HepG2 (cell line): ENCODE results near the gene RAG2. TPM values are rescaled to one million over a fixed set of nuclear protein-coding genes. Genes with fewer than 3 reads are reported as not detected.

ENCODE experiments used
- BRCA1 ChIP-seq: sonication (generic); formaldehyde crosslinking; IDR thresholded peaks from 2 replicates; pipeline ENCODE4 v1.4.0; 2020; ENCODE audit warnings: missing genetic modification reagents
- HOXA3 ChIP-seq: sonication (generic); formaldehyde crosslinking; IDR thresholded peaks from 2 replicates; pipeline ENCODE4 v1.5.0; 2020; ENCODE audit warnings: missing genetic modification reagents
- NR1H2 ChIP-seq: sonication (generic); formaldehyde crosslinking; IDR thresholded peaks from 2 replicates; pipeline ENCODE4 v1.8.1; 2022; ENCODE audit warnings: low read depth, missing genetic modification reagents, borderline replicate concordance
- XRCC5 ChIP-seq: fragments of 200-400 bp; formaldehyde crosslinking; optimal IDR thresholded peaks from 2 replicates; pipeline ENCODE3; 2017; ENCODE audit warnings: mild to moderate bottlenecking, low read length
- ZFY ChIP-seq: sonication (generic); formaldehyde crosslinking; IDR thresholded peaks from 2 replicates; pipeline ENCODE4 v1.4.0; 2020; ENCODE audit warnings: missing genetic modification reagents
- ZKSCAN8 ChIP-seq: IDR thresholded peaks from 2 replicates; pipeline ENCODE4 v1.6.1; 2016; ENCODE audit warnings: borderline replicate concordance, missing genetic modification reagents, missing compliant biosample characterization
- ZNF557 ChIP-seq: sonication (generic); formaldehyde crosslinking; IDR thresholded peaks from 2 replicates; pipeline ENCODE4 v1.4.0; 2020; ENCODE audit warnings: missing genetic modification reagents
- ZNF564 ChIP-seq: sonication (generic); formaldehyde crosslinking; IDR thresholded peaks from 2 replicates; pipeline ENCODE4 v1.8.1; 2023; ENCODE audit warnings: mild to moderate bottlenecking, missing genetic modification reagents
- ZNF598 ChIP-seq: sonication (generic); formaldehyde crosslinking; IDR thresholded peaks from 2 replicates; pipeline ENCODE4 v1.5.1; 2020; ENCODE audit warnings: mild to moderate bottlenecking, missing genetic modification reagents, borderline replicate concordance
- ZNF761 ChIP-seq: sonication (generic); formaldehyde crosslinking; conservative IDR thresholded peaks from 2 replicates; pipeline ENCODE4 v1.4.0; 2020; ENCODE audit warnings: mild to moderate bottlenecking, missing genetic modification reagents
- polyA plus RNA-seq, 8 experiments: library from polyadenylated mRNA; depleted of rRNA in 3 of 8; stranded (reverse) in 7 of 8; unstranded in 1 of 8; fragments of >200 nt; fragmentation: Illumina TruSeq in 4 of 8; extraction: Trizol in 4 of 8; gene quantifications; 2 replicates each; pipeline versions ENCODE4 v1.2.1 to v1.2.3, GENCODE V29; 2011 to 2016; ENCODE audit warnings: low read depth in 4 of 8, missing spikeins in 1 of 8, mixed read lengths in 1 of 8; ENCODE audit not compliant: insufficient read depth in 1 of 8
- total RNA-seq, 5 experiments: library from RNA; depleted of rRNA; stranded (reverse); fragments of >200 nt; fragmentation: Illumina TruSeq; extraction: Trizol; gene quantifications; 2 replicates each; pipeline ENCODE4 v1.2.3, GENCODE V29; 2016; ENCODE audit warnings: low read depth in 1 of 5
- TF ChIP-seq, protein P1 (sequence below): sonication (generic); formaldehyde crosslinking; IDR thresholded peaks from 2 replicates; pipeline ENCODE4 v1.4.0; 2020; ENCODE audit warnings: missing genetic modification reagents, borderline replicate concordance
- TF ChIP-seq, protein P2 (sequence below): sonication (generic); formaldehyde crosslinking; IDR thresholded peaks from 2 replicates; pipeline ENCODE4 v1.4.0; 2020; ENCODE audit warnings: missing genetic modification reagents
- TF ChIP-seq, protein P3 (sequence below): sonication (generic); formaldehyde crosslinking; IDR thresholded peaks from 2 replicates; pipeline ENCODE4 v1.5.1; 2020; ENCODE audit warnings: missing genetic modification reagents, mild to moderate bottlenecking, borderline replicate concordance
- TF ChIP-seq, protein P4 (sequence below): IDR thresholded peaks from 2 replicates; pipeline ENCODE4 v1.6.1; 2018; ENCODE audit warnings: missing genetic modification reagents, mild to moderate bottlenecking, missing compliant biosample characterization
- TF ChIP-seq, protein P5 (sequence below), 2 experiments: sonication (generic) in 1 of 2; formaldehyde crosslinking in 1 of 2; IDR thresholded peaks; 2 replicates each; pipeline versions ENCODE4 v1.4.0 to v1.6.1; 2018 to 2020; ENCODE audit warnings: missing genetic modification reagents in 2 of 2, borderline replicate concordance in 1 of 2, low read depth in 1 of 2, mild to moderate bottlenecking in 1 of 2, missing biosample characterization in 1 of 2
- TF ChIP-seq, protein P6 (sequence below): sonication (generic); formaldehyde crosslinking; IDR thresholded peaks from 2 replicates; pipeline ENCODE4 v1.4.0; 2020; ENCODE audit warnings: missing genetic modification reagents, low read depth, mild to moderate bottlenecking, borderline replicate concordance

RAG2 gene
- total and polyA plus RNA-seq, 2 of the 13 experiments (the other 11 are each of a cell fraction or from before 2014, with no cell fraction given): not detected

DNA sequence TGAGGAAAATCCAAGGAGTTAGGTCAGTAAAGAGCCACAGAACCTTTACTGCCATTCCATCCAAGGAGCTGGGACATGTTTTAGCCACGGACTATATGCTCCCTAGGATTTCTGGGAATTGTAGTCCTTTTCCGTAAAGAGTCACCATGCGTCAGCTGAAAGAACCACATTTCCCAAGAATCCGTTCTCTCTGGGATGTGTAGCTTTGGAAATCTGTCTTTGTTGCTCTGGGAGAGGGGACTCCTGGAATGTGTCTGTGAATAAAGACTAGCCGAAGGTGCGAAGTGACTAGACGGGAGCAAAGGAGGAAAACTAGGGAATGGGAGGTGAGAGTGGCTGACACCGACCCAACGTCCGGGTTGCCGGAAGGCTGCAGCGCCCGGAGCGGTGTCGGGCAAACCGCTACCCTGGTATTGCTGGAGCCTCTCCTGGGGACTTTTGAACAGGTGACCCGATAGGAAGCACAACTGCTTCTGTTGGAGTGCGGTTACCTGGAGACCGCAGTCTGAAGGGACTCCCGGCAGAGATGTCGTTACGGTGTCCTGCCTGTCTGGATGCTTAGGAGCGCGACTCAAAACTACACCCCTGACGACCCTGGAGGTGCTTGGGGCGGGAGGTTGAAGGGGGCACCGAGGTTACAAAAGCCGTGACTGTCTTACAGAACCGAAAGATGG lies 3.6 kb downstream of the RAG2 start, which contains the start of gene IFTAP (continued):
- TF ChIP-seq, protein P1, sequence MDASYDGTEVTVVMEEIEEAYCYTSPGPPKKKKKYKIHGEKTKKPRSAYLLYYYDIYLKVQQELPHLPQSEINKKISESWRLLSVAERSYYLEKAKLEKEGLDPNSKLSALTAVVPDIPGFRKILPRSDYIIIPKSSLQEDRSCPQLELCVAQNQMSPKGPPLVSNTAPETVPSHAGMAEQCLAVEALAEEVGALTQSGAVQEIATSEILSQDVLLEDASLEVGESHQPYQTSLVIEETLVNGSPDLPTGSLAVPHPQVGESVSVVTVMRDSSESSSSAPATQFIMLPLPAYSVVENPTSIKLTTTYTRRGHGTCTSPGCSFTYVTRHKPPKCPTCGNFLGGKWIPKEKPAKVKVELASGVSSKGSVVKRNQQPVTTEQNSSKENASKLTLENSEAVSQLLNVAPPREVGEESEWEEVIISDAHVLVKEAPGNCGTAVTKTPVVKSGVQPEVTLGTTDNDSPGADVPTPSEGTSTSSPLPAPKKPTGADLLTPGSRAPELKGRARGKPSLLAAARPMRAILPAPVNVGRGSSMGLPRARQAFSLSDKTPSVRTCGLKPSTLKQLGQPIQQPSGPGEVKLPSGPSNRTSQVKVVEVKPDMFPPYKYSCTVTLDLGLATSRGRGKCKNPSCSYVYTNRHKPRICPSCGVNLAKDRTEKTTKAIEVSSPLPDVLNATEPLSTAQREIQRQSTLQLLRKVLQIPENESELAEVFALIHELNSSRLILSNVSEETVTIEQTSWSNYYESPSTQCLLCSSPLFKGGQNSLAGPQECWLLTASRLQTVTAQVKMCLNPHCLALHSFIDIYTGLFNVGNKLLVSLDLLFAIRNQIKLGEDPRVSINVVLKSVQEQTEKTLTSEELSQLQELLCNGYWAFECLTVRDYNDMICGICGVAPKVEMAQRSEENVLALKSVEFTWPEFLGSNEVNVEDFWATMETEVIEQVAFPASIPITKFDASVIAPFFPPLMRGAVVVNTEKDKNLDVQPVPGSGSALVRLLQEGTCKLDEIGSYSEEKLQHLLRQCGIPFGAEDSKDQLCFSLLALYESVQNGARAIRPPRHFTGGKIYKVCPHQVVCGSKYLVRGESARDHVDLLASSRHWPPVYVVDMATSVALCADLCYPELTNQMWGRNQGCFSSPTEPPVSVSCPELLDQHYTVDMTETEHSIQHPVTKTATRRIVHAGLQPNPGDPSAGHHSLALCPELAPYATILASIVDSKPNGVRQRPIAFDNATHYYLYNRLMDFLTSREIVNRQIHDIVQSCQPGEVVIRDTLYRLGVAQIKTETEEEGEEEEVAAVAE (CRISPR knock-in tag): peak; percentile 81; the same call in 1 of the 2 replicates
- peak; percentile 49; the same call in 1 of the 2 replicates for TF ChIP-seq ZNF564 (CRISPR knock-in tag)
- TF ChIP-seq, protein P2, sequence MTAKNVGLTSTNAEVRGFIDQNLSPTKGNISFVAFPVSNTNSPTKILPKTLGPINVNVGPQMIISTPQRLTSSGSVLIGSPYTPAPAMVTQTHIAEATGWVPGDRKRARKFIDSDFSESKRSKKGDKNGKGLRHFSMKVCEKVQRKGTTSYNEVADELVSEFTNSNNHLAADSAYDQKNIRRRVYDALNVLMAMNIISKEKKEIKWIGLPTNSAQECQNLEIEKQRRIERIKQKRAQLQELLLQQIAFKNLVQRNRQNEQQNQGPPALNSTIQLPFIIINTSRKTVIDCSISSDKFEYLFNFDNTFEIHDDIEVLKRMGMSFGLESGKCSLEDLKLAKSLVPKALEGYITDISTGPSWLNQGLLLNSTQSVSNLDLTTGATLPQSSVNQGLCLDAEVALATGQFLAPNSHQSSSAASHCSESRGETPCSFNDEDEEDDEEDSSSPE (CRISPR knock-in tag): peak; percentile 61
- peak; percentile 48 for TF ChIP-seq XRCC5
- TF ChIP-seq, protein P3, sequence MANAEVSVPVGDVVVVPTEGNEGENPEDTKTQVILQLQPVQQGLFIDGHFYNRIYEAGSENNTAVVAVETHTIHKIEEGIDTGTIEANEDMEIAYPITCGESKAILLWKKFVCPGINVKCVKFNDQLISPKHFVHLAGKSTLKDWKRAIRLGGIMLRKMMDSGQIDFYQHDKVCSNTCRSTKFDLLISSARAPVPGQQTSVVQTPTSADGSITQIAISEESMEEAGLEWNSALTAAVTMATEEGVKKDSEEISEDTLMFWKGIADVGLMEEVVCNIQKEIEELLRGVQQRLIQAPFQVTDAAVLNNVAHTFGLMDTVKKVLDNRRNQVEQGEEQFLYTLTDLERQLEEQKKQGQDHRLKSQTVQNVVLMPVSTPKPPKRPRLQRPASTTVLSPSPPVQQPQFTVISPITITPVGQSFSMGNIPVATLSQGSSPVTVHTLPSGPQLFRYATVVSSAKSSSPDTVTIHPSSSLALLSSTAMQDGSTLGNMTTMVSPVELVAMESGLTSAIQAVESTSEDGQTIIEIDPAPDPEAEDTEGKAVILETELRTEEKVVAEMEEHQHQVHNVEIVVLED: 0 out of 2 replicates have a peak, but pooled peaks have one; percentile 32
- peak; percentile 41; the same call in 1 of the 2 replicates for TF ChIP-seq HOXA3 (CRISPR knock-in tag)
- TF ChIP-seq ZNF557 (CRISPR knock-in tag): no peak
- TF ChIP-seq BRCA1: no peak
- no peak for TF ChIP-seq ZNF761
- TF ChIP-seq ZFY (CRISPR knock-in tag): peak; percentile 42; the same call in 1 of the 2 replicates
- TF ChIP-seq, protein P4, sequence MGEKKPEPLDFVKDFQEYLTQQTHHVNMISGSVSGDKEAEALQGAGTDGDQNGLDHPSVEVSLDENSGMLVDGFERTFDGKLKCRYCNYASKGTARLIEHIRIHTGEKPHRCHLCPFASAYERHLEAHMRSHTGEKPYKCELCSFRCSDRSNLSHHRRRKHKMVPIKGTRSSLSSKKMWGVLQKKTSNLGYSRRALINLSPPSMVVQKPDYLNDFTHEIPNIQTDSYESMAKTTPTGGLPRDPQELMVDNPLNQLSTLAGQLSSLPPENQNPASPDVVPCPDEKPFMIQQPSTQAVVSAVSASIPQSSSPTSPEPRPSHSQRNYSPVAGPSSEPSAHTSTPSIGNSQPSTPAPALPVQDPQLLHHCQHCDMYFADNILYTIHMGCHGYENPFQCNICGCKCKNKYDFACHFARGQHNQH (CRISPR knock-in tag): peak; percentile 38; the same call in 1 of the 2 replicates
- no peak for TF ChIP-seq ZNF598 (CRISPR knock-in tag)
- TF ChIP-seq ZKSCAN8 (CRISPR knock-in tag): 0 out of 2 replicates have a peak, but pooled peaks have one; percentile 26
- TF ChIP-seq, protein P5, sequence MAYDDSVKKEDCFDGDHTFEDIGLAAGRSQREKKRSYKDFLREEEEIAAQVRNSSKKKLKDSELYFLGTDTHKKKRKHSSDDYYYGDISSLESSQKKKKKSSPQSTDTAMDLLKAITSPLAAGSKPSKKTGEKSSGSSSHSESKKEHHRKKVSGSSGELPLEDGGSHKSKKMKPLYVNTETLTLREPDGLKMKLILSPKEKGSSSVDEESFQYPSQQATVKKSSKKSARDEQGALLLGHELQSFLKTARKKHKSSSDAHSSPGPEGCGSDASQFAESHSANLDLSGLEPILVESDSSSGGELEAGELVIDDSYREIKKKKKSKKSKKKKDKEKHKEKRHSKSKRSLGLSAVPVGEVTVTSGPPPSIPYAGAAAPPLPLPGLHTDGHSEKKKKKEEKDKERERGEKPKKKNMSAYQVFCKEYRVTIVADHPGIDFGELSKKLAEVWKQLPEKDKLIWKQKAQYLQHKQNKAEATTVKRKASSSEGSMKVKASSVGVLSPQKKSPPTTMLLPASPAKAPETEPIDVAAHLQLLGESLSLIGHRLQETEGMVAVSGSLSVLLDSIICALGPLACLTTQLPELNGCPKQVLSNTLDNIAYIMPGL (CRISPR knock-in tag; IDR thresholded peaks at IDR 0.05; ENCODE audit: borderline replicate concordance in 1 of 2, low read depth in 1 of 2): peak; percentile 62 to 75
- no peak for TF ChIP-seq NR1H2
- TF ChIP-seq, protein P6, sequence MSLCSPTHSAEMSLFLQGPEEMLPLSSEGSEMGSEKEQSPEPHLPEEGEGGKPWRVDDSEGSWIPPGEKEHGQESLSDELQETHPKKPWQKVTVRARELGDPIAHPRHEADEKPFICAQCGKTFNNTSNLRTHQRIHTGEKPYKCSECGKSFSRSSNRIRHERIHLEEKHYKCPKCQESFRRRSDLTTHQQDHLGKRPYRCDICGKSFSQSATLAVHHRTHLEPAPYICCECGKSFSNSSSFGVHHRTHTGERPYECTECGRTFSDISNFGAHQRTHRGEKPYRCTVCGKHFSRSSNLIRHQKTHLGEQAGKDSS (CRISPR knock-in tag): peak; percentile 36; the same call in 1 of the 2 replicates
